ENCODE data around the gene PRDM16.

PRDM16 gene

GRCh38 chr1:3429320-3429719 is 360.3 kb downstream of the PRDM16 start:
- TF ChIP-seq ZNF70 (CRISPR knock-in tag; IDR thresholded peaks at IDR 0.05) (no peak), PPARA (CRISPR knock-in tag; IDR thresholded peaks at IDR 0.05; ENCODE audit: borderline replicate concordance) (no peak), CSRNP3 (CRISPR knock-in tag; IDR thresholded peaks at IDR 0.05) (no peak), SNAI2 (CRISPR knock-in tag; IDR thresholded peaks at IDR 0.05) (no peak), ZFP30 (CRISPR knock-in tag; IDR thresholded peaks at IDR 0.05) (no peak), TCF4 (CRISPR knock-in tag; IDR thresholded peaks at IDR 0.05; ENCODE audit: borderline replicate concordance) (no peak)
- TF ChIP-seq, protein P1, sequence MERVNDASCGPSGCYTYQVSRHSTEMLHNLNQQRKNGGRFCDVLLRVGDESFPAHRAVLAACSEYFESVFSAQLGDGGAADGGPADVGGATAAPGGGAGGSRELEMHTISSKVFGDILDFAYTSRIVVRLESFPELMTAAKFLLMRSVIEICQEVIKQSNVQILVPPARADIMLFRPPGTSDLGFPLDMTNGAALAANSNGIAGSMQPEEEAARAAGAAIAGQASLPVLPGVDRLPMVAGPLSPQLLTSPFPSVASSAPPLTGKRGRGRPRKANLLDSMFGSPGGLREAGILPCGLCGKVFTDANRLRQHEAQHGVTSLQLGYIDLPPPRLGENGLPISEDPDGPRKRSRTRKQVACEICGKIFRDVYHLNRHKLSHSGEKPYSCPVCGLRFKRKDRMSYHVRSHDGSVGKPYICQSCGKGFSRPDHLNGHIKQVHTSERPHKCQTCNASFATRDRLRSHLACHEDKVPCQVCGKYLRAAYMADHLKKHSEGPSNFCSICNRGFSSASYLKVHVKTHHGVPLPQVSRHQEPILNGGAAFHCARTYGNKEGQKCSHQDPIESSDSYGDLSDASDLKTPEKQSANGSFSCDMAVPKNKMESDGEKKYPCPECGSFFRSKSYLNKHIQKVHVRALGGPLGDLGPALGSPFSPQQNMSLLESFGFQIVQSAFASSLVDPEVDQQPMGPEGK (CRISPR knock-in tag; IDR thresholded peaks at IDR 0.05; ENCODE audit: borderline replicate concordance) = no peak
- TF ChIP-seq, protein P2, sequence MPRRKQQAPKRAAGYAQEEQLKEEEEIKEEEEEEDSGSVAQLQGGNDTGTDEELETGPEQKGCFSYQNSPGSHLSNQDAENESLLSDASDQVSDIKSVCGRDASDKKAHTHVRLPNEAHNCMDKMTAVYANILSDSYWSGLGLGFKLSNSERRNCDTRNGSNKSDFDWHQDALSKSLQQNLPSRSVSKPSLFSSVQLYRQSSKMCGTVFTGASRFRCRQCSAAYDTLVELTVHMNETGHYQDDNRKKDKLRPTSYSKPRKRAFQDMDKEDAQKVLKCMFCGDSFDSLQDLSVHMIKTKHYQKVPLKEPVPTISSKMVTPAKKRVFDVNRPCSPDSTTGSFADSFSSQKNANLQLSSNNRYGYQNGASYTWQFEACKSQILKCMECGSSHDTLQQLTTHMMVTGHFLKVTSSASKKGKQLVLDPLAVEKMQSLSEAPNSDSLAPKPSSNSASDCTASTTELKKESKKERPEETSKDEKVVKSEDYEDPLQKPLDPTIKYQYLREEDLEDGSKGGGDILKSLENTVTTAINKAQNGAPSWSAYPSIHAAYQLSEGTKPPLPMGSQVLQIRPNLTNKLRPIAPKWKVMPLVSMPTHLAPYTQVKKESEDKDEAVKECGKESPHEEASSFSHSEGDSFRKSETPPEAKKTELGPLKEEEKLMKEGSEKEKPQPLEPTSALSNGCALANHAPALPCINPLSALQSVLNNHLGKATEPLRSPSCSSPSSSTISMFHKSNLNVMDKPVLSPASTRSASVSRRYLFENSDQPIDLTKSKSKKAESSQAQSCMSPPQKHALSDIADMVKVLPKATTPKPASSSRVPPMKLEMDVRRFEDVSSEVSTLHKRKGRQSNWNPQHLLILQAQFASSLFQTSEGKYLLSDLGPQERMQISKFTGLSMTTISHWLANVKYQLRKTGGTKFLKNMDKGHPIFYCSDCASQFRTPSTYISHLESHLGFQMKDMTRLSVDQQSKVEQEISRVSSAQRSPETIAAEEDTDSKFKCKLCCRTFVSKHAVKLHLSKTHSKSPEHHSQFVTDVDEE (CRISPR knock-in tag; IDR thresholded peaks at IDR 0.05) = no peak
- ATAC-seq = no peak

DNA sequence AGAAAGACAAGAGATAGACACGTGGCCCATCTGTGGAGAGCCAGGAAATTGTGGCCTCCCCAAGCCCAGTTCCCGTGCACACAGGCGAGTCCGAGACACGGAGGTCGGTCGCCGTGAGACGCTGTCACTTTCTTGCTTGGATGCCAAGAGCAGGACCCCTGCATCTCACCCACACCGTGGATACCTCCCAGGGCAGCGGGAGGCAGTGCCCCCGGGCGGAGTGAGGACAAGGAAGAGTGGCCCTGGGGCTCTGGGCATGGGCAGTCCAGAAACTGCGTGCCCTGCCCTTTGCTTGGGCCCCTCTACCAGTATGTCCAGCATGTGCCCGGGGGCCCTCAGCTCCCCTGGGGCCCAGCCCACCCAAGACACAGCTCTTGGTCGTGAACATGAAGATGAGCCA is 360.8 kb downstream of the PRDM16 start:
- TF ChIP-seq BACH2 (CRISPR knock-in tag; IDR thresholded peaks at IDR 0.05; ENCODE audit: borderline replicate concordance) = no peak
- TF ChIP-seq ZNF8 (CRISPR knock-in tag; IDR thresholded peaks at IDR 0.05) = no peak
- TF ChIP-seq CSRNP3 (CRISPR knock-in tag; IDR thresholded peaks at IDR 0.05) = no peak
- TF ChIP-seq PPARA (CRISPR knock-in tag; IDR thresholded peaks at IDR 0.05; ENCODE audit: borderline replicate concordance) = no peak
- no peak for TF ChIP-seq TOX (CRISPR knock-in tag; IDR thresholded peaks at IDR 0.05; ENCODE audit: borderline replicate concordance)
- no peak for TF ChIP-seq ZFP3 (CRISPR knock-in tag; IDR thresholded peaks at IDR 0.05)
- no peak for TF ChIP-seq TCF4 (CRISPR knock-in tag; IDR thresholded peaks at IDR 0.05; ENCODE audit: borderline replicate concordance)
- TF ChIP-seq RARB (CRISPR knock-in tag; IDR thresholded peaks at IDR 0.05) = no peak
- TF ChIP-seq SNAI2 (CRISPR knock-in tag; IDR thresholded peaks at IDR 0.05) = no peak
- TF ChIP-seq, protein P2 (CRISPR knock-in tag; IDR thresholded peaks at IDR 0.05) = no peak
- TF ChIP-seq ZC3H10 (CRISPR knock-in tag; IDR thresholded peaks at IDR 0.05) = no peak
- TF ChIP-seq ISL1 (CRISPR knock-in tag; IDR thresholded peaks at IDR 0.05) = no peak
- no peak for TF ChIP-seq ZNF70 (CRISPR knock-in tag; IDR thresholded peaks at IDR 0.05)
- no peak for TF ChIP-seq GLIS3 (CRISPR knock-in tag; IDR thresholded peaks at IDR 0.05)
- TF ChIP-seq ARNTL (CRISPR knock-in tag; IDR thresholded peaks at IDR 0.05; ENCODE audit: borderline replicate concordance, low read depth) = no peak
- ATAC-seq = no peak

- TF ChIP-seq ZFP30 (CRISPR knock-in tag; IDR thresholded peaks at IDR 0.05) = no peak
- TF ChIP-seq ESRRG (CRISPR knock-in tag; IDR thresholded peaks at IDR 0.05) = no peak
- ATAC-seq = no peak
These were observed 361.4 kb downstream of the PRDM16 start for GRCh38 chr1:3430406-3430805.
